GM08714 (cell line): ENCODE results near the gene P2RY13.

Experiments used
- H3K4me3 ChIP-seq: fragments of 200-500 bp; sonication (Bioruptor generic); 2 replicates; pipeline ENCODE4 v1.5.1; 2014; ENCODE audit warnings: mild to moderate bottlenecking, low read length, inconsistent platforms
- ZNF274 ChIP-seq: IDR thresholded peaks from 2 replicates; pipeline ENCODE4 v1.6.1; 2012; ENCODE audit warnings: mild to moderate bottlenecking, low read depth, low read length

Gene P2RY13

DNA sequence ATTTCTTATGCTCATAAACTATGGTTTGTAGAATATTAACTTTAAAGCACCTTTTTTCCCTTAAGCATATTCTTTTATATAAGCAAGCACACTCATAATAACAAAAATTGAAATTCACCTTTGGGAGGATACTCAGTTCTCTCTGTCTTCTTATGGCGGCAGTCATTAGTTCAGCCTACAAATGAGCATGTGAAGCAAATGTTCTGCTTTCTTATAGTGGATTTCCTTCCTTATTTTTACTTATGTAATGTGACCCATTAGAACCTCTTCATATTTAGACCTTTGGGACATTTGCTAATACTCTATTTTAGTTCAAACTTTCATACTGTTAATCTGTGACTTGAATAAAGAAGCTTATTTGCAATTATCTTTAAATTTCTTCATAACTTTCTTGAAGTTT lies at the start of gene P2RY13:
Gene P2RY13 (minus strand): TSS at position 187 of the 400 bp plus-strand sequence. CDS start 21 bp downstream, at position 166.
- no peak for TF ChIP-seq ZNF274
- no peak within 1 kb of the TSS for H3K4me3 ChIP-seq

DNA sequence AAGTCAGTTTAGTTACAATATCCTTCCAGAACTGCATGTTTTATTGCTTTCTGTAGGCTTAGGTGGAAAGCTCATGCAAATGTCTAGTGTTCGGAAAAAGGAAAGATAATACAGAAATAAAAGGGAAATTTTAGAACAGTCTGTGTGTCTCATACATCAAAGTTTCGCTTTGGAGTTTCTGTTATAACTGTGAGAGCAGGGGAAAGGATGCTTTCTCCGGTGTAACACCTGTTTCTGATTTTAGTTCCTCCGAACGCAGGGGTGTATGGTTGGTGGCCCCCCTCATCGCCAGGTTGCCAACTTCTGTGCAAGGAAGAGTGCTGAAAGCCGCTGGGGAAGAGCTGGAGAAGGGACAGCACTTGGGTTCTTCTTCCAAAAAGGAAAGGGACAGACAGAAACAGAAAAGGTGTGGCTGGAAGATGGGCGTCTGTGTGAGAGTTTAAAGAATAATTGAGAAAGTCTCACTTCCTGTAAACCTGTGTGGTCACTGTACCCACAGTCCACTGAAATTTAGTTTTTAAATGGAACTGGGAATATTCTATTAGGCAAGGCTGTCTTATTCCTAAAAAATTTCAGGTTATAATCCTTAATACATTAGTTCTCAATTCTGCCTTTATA lies 48.5 kb upstream of the P2RY13 start:
- peak overlapping the region; percentile 29; the same call in 1 of the 2 replicates for H3K4me3 ChIP-seq
- no peak for TF ChIP-seq ZNF274

DNA sequence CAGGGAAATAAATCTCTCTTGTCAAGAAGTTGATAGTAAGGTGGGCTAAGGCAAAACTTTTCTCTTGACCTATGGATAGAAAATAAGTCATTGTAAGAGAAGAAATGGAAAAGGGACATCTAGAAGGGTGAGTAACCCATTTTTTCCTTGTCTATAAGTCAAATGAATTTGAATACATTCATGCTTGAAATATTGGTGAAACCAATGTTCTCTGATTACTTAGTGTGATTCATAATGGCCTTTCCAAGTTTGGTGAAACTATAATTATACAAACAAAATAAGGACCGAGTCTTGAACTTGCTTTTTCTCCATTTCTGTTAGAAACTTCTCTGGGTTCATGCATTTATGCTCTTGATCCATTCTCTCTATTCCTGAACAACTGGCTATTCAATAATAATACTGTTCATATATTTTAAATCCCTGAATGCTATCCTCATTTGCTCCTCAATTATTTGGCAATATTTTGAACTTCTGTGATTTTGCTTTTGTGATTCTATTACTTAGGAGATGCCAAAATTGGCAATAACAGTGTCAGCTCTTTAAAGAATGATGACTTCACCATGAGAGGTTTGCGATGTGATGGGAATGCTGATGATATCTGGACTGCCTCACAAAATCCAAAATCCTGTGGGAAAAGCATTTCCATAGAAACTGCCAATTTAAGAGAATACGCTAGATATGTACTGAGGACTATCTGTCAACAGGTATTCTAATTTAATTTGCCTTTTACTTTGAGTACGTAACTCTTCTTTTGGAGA lies 42.9 kb upstream of the P2RY13 start:
- no peak overlapping the region for H3K4me3 ChIP-seq
- TF ChIP-seq ZNF274: no peak

GRCh38 chr3:151371526-151371925 lies 42.2 kb upstream of the P2RY13 start:
- no peak overlapping the region for H3K4me3 ChIP-seq
- TF ChIP-seq ZNF274: no peak

DNA sequence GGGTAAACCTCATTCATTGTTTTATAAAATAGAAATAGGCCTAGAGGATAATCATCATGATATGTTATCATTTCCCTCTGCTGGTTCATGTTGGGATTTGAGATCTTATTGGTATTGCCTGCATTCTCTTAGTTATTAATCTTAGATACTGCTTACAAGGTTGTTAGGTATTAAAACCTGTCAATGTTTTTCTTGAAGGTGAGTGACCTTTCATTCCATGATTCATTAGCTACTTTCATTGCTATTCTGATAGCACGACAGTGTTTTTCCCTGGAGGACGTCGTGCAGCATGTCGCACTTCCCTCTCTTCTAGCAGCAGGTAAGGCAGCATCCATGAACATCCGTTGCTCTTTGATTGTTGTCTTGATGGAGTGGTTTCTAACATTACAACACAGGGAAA lies 38.1 kb upstream of the P2RY13 start:
- H3K4me3 ChIP-seq: no peak overlapping the region
- no peak for TF ChIP-seq ZNF274

DNA sequence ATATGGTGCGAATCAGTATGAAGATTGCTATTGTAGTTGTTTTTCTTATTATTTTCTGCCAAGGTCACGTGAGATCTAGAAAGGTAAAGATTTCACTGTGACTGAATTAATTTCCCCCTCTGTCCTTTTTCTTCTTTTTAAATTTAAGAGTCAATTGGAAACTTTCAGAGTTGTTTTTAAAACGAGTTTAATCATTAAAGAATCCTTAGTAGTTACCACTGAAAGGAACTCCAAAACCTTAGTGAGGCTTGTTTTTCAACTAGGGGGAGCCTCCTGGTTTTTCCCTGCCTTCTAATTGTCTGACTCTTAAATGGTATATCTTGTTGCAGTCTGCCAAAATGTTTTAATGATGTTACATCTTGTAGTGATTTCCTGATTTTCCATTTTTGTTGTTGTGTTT lies 37.6 kb upstream of the P2RY13 start:
- TF ChIP-seq ZNF274: no peak
- no peak overlapping the region for H3K4me3 ChIP-seq

GRCh38 chr3:151362751-151363174 lies 33.4 kb upstream of the P2RY13 start:
- H3K4me3 ChIP-seq: no peak overlapping the region
- no peak for TF ChIP-seq ZNF274

- H3K4me3 ChIP-seq: no peak overlapping the region
- TF ChIP-seq ZNF274: no peak
These were observed 28.1 kb upstream of the P2RY13 start for GRCh38 chr3:151357463-151357850.

- no peak for TF ChIP-seq ZNF274
- H3K4me3 ChIP-seq: no peak overlapping the region
These were observed 27.6 kb upstream of the P2RY13 start for GRCh38 chr3:151356794-151357462.

GRCh38 chr3:151351648-151352047 lies 22.3 kb upstream of the P2RY13 start:
- H3K4me3 ChIP-seq: no peak overlapping the region
- no peak for TF ChIP-seq ZNF274

DNA sequence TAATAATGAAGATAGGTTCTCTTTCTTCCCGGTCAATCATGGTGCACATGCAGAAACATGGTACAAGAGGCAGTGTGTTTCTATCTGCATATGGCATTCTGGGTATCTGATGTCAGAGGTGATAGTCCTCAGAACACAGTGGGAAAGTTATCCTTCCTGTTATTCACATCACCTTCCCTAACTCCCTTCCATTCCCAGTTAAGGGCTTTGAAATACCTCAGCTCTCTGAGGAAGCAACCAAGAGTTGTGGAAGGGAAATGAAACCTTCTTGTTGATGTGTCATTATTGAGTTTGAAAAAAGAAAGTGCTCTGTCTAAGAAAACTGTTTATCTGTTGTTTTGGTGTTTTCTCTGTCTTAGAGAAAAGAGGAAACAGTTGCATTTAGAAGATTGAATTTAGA lies 21.9 kb upstream of the P2RY13 start:
- H3K4me3 ChIP-seq: no peak overlapping the region
- TF ChIP-seq ZNF274: no peak

- no peak for TF ChIP-seq ZNF274
- H3K4me3 ChIP-seq: no peak overlapping the region
These were observed 21.3 kb upstream of the P2RY13 start for GRCh38 chr3:151350656-151351055.

DNA sequence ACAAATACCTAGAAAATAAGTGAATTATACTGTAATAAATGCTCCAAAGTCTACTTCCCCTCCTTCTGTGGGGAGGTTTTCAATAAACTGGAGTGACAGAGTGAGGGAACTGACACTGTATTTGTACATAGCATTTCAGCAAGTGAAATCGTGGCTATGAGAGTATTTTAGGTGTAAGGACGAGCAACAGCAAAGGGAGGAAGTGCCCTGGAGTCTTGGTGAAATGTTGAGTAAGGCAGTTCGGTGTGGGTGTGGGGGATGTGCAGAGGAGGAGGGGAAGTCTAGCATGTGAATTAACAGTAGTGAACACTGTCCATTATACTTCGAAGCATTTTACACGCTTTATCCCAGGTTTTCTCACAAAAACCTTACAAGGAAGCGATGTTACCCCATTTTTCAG lies 18.1 kb upstream of the P2RY13 start:
- TF ChIP-seq ZNF274: no peak
- no peak overlapping the region for H3K4me3 ChIP-seq

- no peak for TF ChIP-seq ZNF274
- no peak overlapping the region for H3K4me3 ChIP-seq
These were observed 16.9 kb upstream of the P2RY13 start for GRCh38 chr3:151346292-151346691.

GRCh38 chr3:151345859-151346258 lies 16.5 kb upstream of the P2RY13 start:
- TF ChIP-seq ZNF274: no peak
- no peak overlapping the region for H3K4me3 ChIP-seq
